A549 (cell line): Measurements from ENCODE around the gene ZNF664. TPM values are rescaled to one million over a fixed set of nuclear protein-coding genes. Genes with fewer than 3 reads are reported as not detected.
A peak's percentile ranks its signal among the peaks of the same experiment; 100 is the strongest.

Experiments
- ATAC-seq, 2 experiments: fragments of 200-7000 bp in 1 of 2; fragments of >200 bp in 1 of 2; cut with Nextera tagmentation in 1 of 2; cut with Tn5 transposase in 1 of 2; 3 replicates each; pipeline versions ENCODE4 v1.8.0 to v1.9.1; 2018 to 2020; ENCODE audit warnings: mild to moderate bottlenecking in 1 of 2, moderate library complexity in 1 of 2
- CTCF ChIA-PET: fragments of 300-600 bp; sonication (Branson Sonifier 250); formaldehyde crosslinking; extraction: SDS; loops from one replicate; lab custom pipeline; 2021; ENCODE audit warnings: antibody characterized with exemption, inconsistent platforms; lab: Yijun Ruan, JAX
- POLR2A ChIA-PET: fragments of 350-600 bp; formaldehyde crosslinking; extraction: SDS; loops from one replicate; lab custom pipeline; 2021; ENCODE audit warnings: antibody characterized with exemption, inconsistent platforms; lab: Yijun Ruan, JAX
- DNase-seq, 2 experiments: peaks; one replicate each; pipeline versions ENCODE4 v3.0.0 to v3.0.0-alpha.2; 2011 to 2016; ENCODE audit warnings: low read depth in 1 of 2, low spot score in 1 of 2
- FAIRE-seq: peaks from 2 replicates; lab custom pipeline; 2011; peaks lifted over from hg19 to GRCh38; lab: Jason Lieb, UNC
- H3K27ac ChIP-seq, 2 experiments: fragments of >200 bp; sonication (Bioruptor Twin); formaldehyde crosslinking; 3 replicates each; pipeline ENCODE4 v1.5.1; 2016 to 2017
- H3K4me1 ChIP-seq: fragments of >200 bp; sonication (Bioruptor Twin); formaldehyde crosslinking; 3 replicates; pipeline ENCODE4 v1.6.1; 2016
- H3K4me2 ChIP-seq: fragments of >200 bp; sonication (Bioruptor Twin); formaldehyde crosslinking; 3 replicates; pipeline ENCODE4 v1.6.1; 2016
- H3K4me3 ChIP-seq: fragments of >200 bp; sonication (Bioruptor Twin); formaldehyde crosslinking; 3 replicates; pipeline ENCODE4 v1.5.1; 2016
- H3K9me3 ChIP-seq: fragments of >200 bp; sonication (Bioruptor Twin); formaldehyde crosslinking; 3 replicates; pipeline ENCODE4 v1.6.1; 2016
- ATOH8 ChIP-seq: fragments of 250-450 bp; sonication (Bioruptor Pico); IDR thresholded peaks from 2 replicates; pipeline ENCODE4 v1.5.0; 2020; ENCODE audit warnings: low read depth, mild to moderate bottlenecking, moderate library complexity
- BCL3 ChIP-seq: fragments of >200 bp; sonication (Bioruptor Twin); formaldehyde crosslinking; IDR thresholded peaks from 3 replicates; pipeline ENCODE4 v1.6.1; 2016
- CEBPB ChIP-seq, 2 experiments: fragments of >200 bp in 1 of 2; sonication (Bioruptor Twin) in 1 of 2; formaldehyde crosslinking in 1 of 2; IDR thresholded peaks; 2 replicates each; pipeline ENCODE4 v1.6.1; 2012 to 2016
- CHD4 ChIP-seq: fragments of 200-600 bp; sonication (generic); IDR thresholded peaks from 2 replicates; pipeline ENCODE4 v1.6.1; 2016; ENCODE audit warnings: antibody characterized with exemption, mild to moderate bottlenecking, borderline replicate concordance
- CTCF ChIP-seq: fragments of >200 bp; sonication (Bioruptor Twin); formaldehyde crosslinking; IDR thresholded peaks from 3 replicates; pipeline ENCODE4 v1.5.1; 2016
- EHF ChIP-seq: fragments of 250-450 bp; sonication (Bioruptor Pico); IDR thresholded peaks from 2 replicates; pipeline ENCODE4 v1.5.0; 2020; ENCODE audit warnings: mild to moderate bottlenecking
- EP300 ChIP-seq, 2 experiments: fragments of >200 bp; sonication (Bioruptor Twin); formaldehyde crosslinking; IDR thresholded peaks; 2 replicates in 1 of 2; 3 replicates in 1 of 2; pipeline ENCODE4 v1.6.1; 2016 to 2017
- ESRRA ChIP-seq: fragments of 150-350 bp; IDR thresholded peaks from 2 replicates; pipeline ENCODE4 v1.6.1; 2014; ENCODE audit warnings: mild to moderate bottlenecking, low read length, borderline replicate concordance
- FOSB ChIP-seq: fragments of 250-450 bp; sonication (Bioruptor Pico); IDR thresholded peaks from 2 replicates; pipeline ENCODE4 v1.5.0; 2020; ENCODE audit warnings: mild to moderate bottlenecking, moderate library complexity
- FOSL2 ChIP-seq, 2 experiments: fragments of 450-650 bp in 1 of 2; fragments of >200 bp in 1 of 2; sonication (Bioruptor Twin) in 1 of 2; formaldehyde crosslinking; IDR thresholded peaks; 2 replicates each; pipeline versions ENCODE4 v1.5.0 to v1.6.1; 2016 to 2020; ENCODE audit warnings: mild to moderate bottlenecking in 1 of 2, moderate library complexity in 1 of 2
- HEYL ChIP-seq: fragments of 250-450 bp; sonication (Bioruptor Pico); IDR thresholded peaks from 2 replicates; pipeline ENCODE4 v1.8.0; 2021; ENCODE audit warnings: mild to moderate bottlenecking, moderate library complexity
- HOXA7 ChIP-seq: fragments of 250-450 bp; sonication (Bioruptor Pico); IDR thresholded peaks from 2 replicates; pipeline ENCODE4 v1.5.0; 2020; ENCODE audit warnings: mild to moderate bottlenecking, moderate library complexity
- JUN ChIP-seq, 2 experiments: fragments of >200 bp; sonication (Bioruptor Twin); formaldehyde crosslinking; IDR thresholded peaks; 2 replicates in 1 of 2; 3 replicates in 1 of 2; pipeline ENCODE4 v1.6.1; 2016 to 2017
- JUNB ChIP-seq: fragments of >200 bp; sonication (Bioruptor Twin); formaldehyde crosslinking; IDR thresholded peaks from 2 replicates; pipeline ENCODE4 v1.6.1; 2016
- KDM1A ChIP-seq: fragments of 200-600 bp; sonication (generic); IDR thresholded peaks from 2 replicates; pipeline ENCODE4 v1.6.1; 2016; ENCODE audit warnings: low read depth, mild to moderate bottlenecking
- MYC ChIP-seq: IDR thresholded peaks from 2 replicates; pipeline ENCODE4 v1.6.1; 2012; ENCODE audit warnings: mild to moderate bottlenecking, inconsistent platforms, low read length, improper control_type of control experiment, borderline replicate concordance
- POLR2A ChIP-seq: IDR thresholded peaks from 2 replicates; pipeline ENCODE4 v1.6.1; 2012; ENCODE audit warnings: mild to moderate bottlenecking, low read length
- POLR2AphosphoS2 ChIP-seq: conservative IDR thresholded peaks from 2 replicates; pipeline ENCODE4 v1.6.1; 2012; ENCODE audit warnings: low read length, improper control_type of control experiment, inconsistent platforms
- RAD21 ChIP-seq, 2 experiments: fragments of >200 bp in 1 of 2; sonication (Bioruptor Twin) in 1 of 2; formaldehyde crosslinking in 1 of 2; IDR thresholded peaks in 1 of 2; conservative IDR thresholded peaks in 1 of 2; 2 replicates in 1 of 2; 3 replicates in 1 of 2; pipeline ENCODE4 v1.6.1; 2012 to 2018; ENCODE audit warnings: inconsistent platforms in 1 of 2
- RNF2 ChIP-seq: fragments of 200-600 bp; sonication (generic); IDR thresholded peaks from 2 replicates; pipeline ENCODE4 v1.6.1; 2016; ENCODE audit warnings: low read depth, mild to moderate bottlenecking, antibody characterized with exemption, moderate library complexity, borderline replicate concordance
- SMC3 ChIP-seq: fragments of >200 bp; sonication (Bioruptor Twin); formaldehyde crosslinking; IDR thresholded peaks from 3 replicates; pipeline ENCODE4 v1.6.1; 2018; ENCODE audit warnings: inconsistent platforms
- TP53 ChIP-seq: fragments of 250-450 bp; sonication (Bioruptor Pico); IDR thresholded peaks from 2 replicates; pipeline ENCODE4 v1.5.0; 2021; ENCODE audit warnings: mild to moderate bottlenecking, moderate library complexity
- USF2 ChIP-seq: fragments of 450-650 bp; IDR thresholded peaks from 2 replicates; pipeline ENCODE4 v1.6.1; 2014; ENCODE audit warnings: antibody characterized with exemption
- ZC3H11A ChIP-seq: fragments of 450-650 bp; IDR thresholded peaks from 2 replicates; pipeline ENCODE4 v1.6.1; 2014; ENCODE audit warnings: antibody characterized with exemption, mild to moderate bottlenecking
- ZNF302 ChIP-seq: fragments of 250-450 bp; sonication (Bioruptor Pico); IDR thresholded peaks from 2 replicates; pipeline ENCODE4 v1.9.0; 2021; ENCODE audit warnings: inconsistent platforms, mild to moderate bottlenecking, moderate library complexity
- ZSCAN20 ChIP-seq: fragments of 250-450 bp; sonication (Bioruptor Pico); IDR thresholded peaks from 2 replicates; pipeline ENCODE4 v1.8.0; 2022; ENCODE audit warnings: mild to moderate bottlenecking, moderate library complexity
- WGBS: methylation state at CpG from one replicate; pipeline ENCODE4 v1.1.6; 2017; ENCODE audit errors: missing lambda C conversion rate; 5-methylcytosine and 5-hydroxymethylcytosine counted together
- polyA plus RNA-seq, 4 experiments: library from polyadenylated mRNA; depleted of rRNA in 3 of 4; stranded (reverse); fragments of >200 nt; fragmentation: RNase III in 1 of 4; extraction: RNeasy Plus Mini Kit Qiagen cat#74134 plus additional on column Dnase treatment in 1 of 4; gene quantifications; 2 replicates in 3 of 4; 3 replicates in 1 of 4; pipeline ENCODE4 v1.2.3, GENCODE V29; 2011 to 2017
- TF ChIP-seq, protein P1 (sequence below): IDR thresholded peaks from 2 replicates; pipeline ENCODE4 v1.6.1; 2012; ENCODE audit warnings: low read depth, borderline replicate concordance
- TF ChIP-seq, protein P2 (sequence below): fragments of 200-600 bp; sonication (generic); IDR thresholded peaks from 2 replicates; pipeline ENCODE4 v1.6.1; 2016; ENCODE audit warnings: antibody characterized with exemption, mild to moderate bottlenecking, moderate library complexity
- TF ChIP-seq, protein P3 (sequence below): fragments of >200 bp; sonication (Bioruptor Twin); formaldehyde crosslinking; IDR thresholded peaks from 2 replicates; pipeline ENCODE4 v1.6.1; 2016

Gene ZNF664
- polyA plus RNA-seq, 2 of the 4 experiments (the other 2 are of a cell fraction), result 88.3 to 112 TPM

- no peak overlapping the region for H3K27ac ChIP-seq
- TF ChIP-seq ESRRA (no peak), ZSCAN20 (CRISPR knock-in tag) (no peak), SMC3 (no peak), JUN (IDR thresholded peaks at IDR 0.05) (no peak), FOSB (no peak), HOXA7 (CRISPR knock-in tag) (no peak), RNF2 (no peak), FOSL2 (IDR thresholded peaks at IDR 0.05) (no peak), FOSL2 (CRISPR knock-in tag; IDR thresholded peaks at IDR 0.05) (no peak), ATOH8 (no peak), EP300 (IDR thresholded peaks at IDR 0.05) (no peak), KDM1A (no peak), EHF (CRISPR knock-in tag) (no peak), CHD4 (no peak), BCL3 (no peak), POLR2A (no peak)
- TF ChIP-seq, protein P1, sequence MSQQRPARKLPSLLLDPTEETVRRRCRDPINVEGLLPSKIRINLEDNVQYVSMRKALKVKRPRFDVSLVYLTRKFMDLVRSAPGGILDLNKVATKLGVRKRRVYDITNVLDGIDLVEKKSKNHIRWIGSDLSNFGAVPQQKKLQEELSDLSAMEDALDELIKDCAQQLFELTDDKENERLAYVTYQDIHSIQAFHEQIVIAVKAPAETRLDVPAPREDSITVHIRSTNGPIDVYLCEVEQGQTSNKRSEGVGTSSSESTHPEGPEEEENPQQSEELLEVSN, result no peak
- TF ChIP-seq, protein P2, sequence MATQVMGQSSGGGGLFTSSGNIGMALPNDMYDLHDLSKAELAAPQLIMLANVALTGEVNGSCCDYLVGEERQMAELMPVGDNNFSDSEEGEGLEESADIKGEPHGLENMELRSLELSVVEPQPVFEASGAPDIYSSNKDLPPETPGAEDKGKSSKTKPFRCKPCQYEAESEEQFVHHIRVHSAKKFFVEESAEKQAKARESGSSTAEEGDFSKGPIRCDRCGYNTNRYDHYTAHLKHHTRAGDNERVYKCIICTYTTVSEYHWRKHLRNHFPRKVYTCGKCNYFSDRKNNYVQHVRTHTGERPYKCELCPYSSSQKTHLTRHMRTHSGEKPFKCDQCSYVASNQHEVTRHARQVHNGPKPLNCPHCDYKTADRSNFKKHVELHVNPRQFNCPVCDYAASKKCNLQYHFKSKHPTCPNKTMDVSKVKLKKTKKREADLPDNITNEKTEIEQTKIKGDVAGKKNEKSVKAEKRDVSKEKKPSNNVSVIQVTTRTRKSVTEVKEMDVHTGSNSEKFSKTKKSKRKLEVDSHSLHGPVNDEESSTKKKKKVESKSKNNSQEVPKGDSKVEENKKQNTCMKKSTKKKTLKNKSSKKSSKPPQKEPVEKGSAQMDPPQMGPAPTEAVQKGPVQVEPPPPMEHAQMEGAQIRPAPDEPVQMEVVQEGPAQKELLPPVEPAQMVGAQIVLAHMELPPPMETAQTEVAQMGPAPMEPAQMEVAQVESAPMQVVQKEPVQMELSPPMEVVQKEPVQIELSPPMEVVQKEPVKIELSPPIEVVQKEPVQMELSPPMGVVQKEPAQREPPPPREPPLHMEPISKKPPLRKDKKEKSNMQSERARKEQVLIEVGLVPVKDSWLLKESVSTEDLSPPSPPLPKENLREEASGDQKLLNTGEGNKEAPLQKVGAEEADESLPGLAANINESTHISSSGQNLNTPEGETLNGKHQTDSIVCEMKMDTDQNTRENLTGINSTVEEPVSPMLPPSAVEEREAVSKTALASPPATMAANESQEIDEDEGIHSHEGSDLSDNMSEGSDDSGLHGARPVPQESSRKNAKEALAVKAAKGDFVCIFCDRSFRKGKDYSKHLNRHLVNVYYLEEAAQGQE, result no peak
- TF ChIP-seq, protein P3, sequence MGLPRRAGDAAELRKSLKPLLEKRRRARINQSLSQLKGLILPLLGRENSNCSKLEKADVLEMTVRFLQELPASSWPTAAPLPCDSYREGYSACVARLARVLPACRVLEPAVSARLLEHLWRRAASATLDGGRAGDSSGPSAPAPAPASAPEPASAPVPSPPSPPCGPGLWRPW, result no peak
- no peak overlapping the region for H3K4me3 ChIP-seq
- ATAC-seq (no peak), FAIRE-seq (no peak), DNase-seq (no peak)
- H3K4me2 ChIP-seq, result no peak overlapping the region
- 73% methylated on average over 5 of the region's 5 CpGs for WGBS
- CTCF ChIA-PET, result interaction anchor here (0.9 to 3.1 kb wide), 9 partner anchors 10 to 741 kb away, joined by 3 to 24 read pairs (median 6); no protein-coding TSS in a partner anchor
- no peaks in the 10 kb centered on the region for H3K9me3 ChIP-seq
- POLR2A ChIA-PET, result no interaction called here
- H3K4me1 ChIP-seq, result no peaks in the 10 kb centered on the region
Observed at GRCh38 chr12:124031058-124031457, 58.0 kb downstream of the ZNF664 start.

GRCh38 chr12:124032265-124032886 lies 59.4 kb downstream of the ZNF664 start:
- FAIRE-seq, result no peak
- TF ChIP-seq ZC3H11A (no peak), SMC3 (peak; percentile 56), CTCF (peak; percentile 80), TP53 (CRISPR knock-in tag) (no peak), ZNF302 (CRISPR knock-in tag) (no peak), CEBPB (IDR thresholded peaks at IDR 0.05) (no peak), JUNB (no peak), RAD21 (conservative IDR thresholded peaks at IDR 0.05 in 1 of 2, IDR thresholded peaks at IDR 0.05 in 1 of 2) (peak; percentile 61 to 75), POLR2AphosphoS2 (no peak), MYC (no peak), HEYL (no peak), USF2 (no peak)
- TF ChIP-seq, all 56 proteins: peak for 3
- POLR2A ChIA-PET, result interaction anchor here (0.5 to 1.0 kb wide), 3 partner anchors 60 to 882 kb away, joined by 3 read pairs; partner anchors contain the start of genes CCDC92, UBC and ZNF664

More at GRCh38 chr12:124032265-124032886, 59.4 kb downstream of the ZNF664 start:
- Histone ChIP-seq H3K4me2 (no peak overlapping the region), H3K27ac (no peak overlapping the region), H3K4me1 (no peaks in the 10 kb centered on the region), H3K4me3 (no peak overlapping the region), H3K9me3 (no peaks in the 10 kb centered on the region)
- ATAC-seq, result peak; percentile 49 to 86; a peak in 5 of 6 replicates
- CTCF ChIA-PET, result interaction anchor here (0.6 to 3.1 kb wide), 52 partner anchors 9 to 874 kb away, joined by 3 to 24 read pairs (median 3); partner anchors contain the start of gene RFLNA
- 41% methylated on average over 9 of the region's 9 CpGs for WGBS
- DNase-seq, result peak; percentile 65 to 89
